Measurements from ENCODE around the gene ZHX3. TPM values are rescaled to one million over a fixed set of nuclear protein-coding genes. Genes with fewer than 3 reads are reported as not detected.
A peak's percentile ranks its signal among the peaks of the same experiment; 100 is the strongest.

Gene ZHX3
- total and polyA plus RNA-seq, 2 of the 13 experiments (the other 11 are each of a cell fraction or from before 2014, with no cell fraction given): 8.4 to 11.7 TPM

- TF ChIP-seq TAF15 (IDR thresholded peaks at IDR 0.05; ENCODE audit: low read depth, low read length, poor library complexity, severe bottlenecking): no peak
- TF ChIP-seq ZFP82 (CRISPR knock-in tag; IDR thresholded peaks at IDR 0.05; ENCODE audit: borderline replicate concordance): peak; percentile 90; the same call in 1 of the 2 replicates
- no peak for TF ChIP-seq CBX2 (IDR thresholded peaks at IDR 0.05; ENCODE audit: low read depth, low read length)
- no peak for TF ChIP-seq CBX2 (CRISPR knock-in tag; IDR thresholded peaks at IDR 0.05; ENCODE audit: low read depth)
- TF ChIP-seq CEBPG (CRISPR knock-in tag; IDR thresholded peaks at IDR 0.05): no peak
- TF ChIP-seq RERE (CRISPR knock-in tag; IDR thresholded peaks at IDR 0.05; ENCODE audit: low read depth): no peak
- TF ChIP-seq GLMP (CRISPR knock-in tag; IDR thresholded peaks at IDR 0.05; ENCODE audit: borderline replicate concordance): no peak
- TF ChIP-seq NR2F6 (IDR thresholded peaks at IDR 0.05): no peak
- TF ChIP-seq NR2F6 (CRISPR knock-in tag; IDR thresholded peaks at IDR 0.05): no peak
- TF ChIP-seq MAZ (IDR thresholded peaks at IDR 0.05; ENCODE audit: borderline replicate concordance, low read depth, low read length): no peak
- no peak for TF ChIP-seq MAZ (CRISPR knock-in tag; IDR thresholded peaks at IDR 0.05; ENCODE audit: low read depth)
- TF ChIP-seq ZSCAN12 (CRISPR knock-in tag; IDR thresholded peaks at IDR 0.05): no peak
- TF ChIP-seq HDAC2 (CRISPR knock-in tag; IDR thresholded peaks at IDR 0.05): no peak
- TF ChIP-seq ZNF33A (CRISPR knock-in tag; IDR thresholded peaks at IDR 0.05; ENCODE audit: borderline replicate concordance): no peak
- peak; percentile 27 for TF ChIP-seq TBL1XR1 (IDR thresholded peaks at IDR 0.05; ENCODE audit: borderline replicate concordance, low read length, partially characterized antibody)
- TF ChIP-seq ZMAT5 (CRISPR knock-in tag; IDR thresholded peaks at IDR 0.05; ENCODE audit: borderline replicate concordance, low read depth): no peak
- TF ChIP-seq TOE1 (CRISPR knock-in tag; IDR thresholded peaks at IDR 0.05): no peak
- TF ChIP-seq ZNF180 (CRISPR knock-in tag; IDR thresholded peaks at IDR 0.05; ENCODE audit: borderline replicate concordance, low read depth): no peak
- peak; percentile 90 for TF ChIP-seq ZNF816 (CRISPR knock-in tag; IDR thresholded peaks at IDR 0.05; ENCODE audit: borderline replicate concordance)
- TF ChIP-seq SNAPC4 (CRISPR knock-in tag; IDR thresholded peaks at IDR 0.05): no peak
Measured at GRCh38 chr20:41318271-41318649, 729 bp upstream of the ZHX3 start (continued).
